ENCODE measurements around the gene VKORC1L1.

The VKORC1L1 gene

DNA sequence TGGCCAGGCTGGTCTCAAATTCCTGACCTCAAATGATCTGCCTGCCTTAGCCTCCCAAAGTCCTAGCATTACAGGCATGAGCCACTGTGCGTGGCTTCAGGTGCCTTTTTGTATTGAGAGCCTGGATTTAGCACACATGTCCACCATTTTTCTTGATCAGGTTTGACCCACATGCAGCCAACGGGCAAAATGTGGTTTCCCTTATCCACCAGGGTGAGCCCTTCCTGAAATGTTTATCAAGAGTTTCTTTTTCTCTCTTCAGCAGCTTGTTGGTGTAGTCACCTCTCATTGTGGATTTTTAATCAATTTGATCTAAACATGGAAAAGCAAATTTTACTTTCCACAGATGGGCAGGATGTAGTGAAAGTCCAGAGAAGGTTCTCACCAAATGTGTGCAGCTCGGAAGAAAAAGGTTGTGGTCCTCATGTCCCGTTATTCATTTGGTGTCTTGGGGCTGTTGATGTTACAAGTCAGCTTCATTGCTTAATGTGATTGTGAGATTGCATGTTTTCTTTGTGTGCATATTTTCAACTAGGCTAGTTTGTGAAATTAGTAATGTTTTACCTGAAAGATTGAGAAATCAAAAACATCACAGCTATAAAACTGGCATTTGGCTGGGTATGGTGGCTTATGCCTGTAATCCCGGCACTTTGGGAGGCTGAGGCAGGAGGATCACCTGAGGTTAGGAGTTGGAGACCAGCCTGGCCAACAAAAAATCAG, 80.3 kb downstream of the VKORC1L1 start (continued):
- TF ChIP-seq, protein P1, sequence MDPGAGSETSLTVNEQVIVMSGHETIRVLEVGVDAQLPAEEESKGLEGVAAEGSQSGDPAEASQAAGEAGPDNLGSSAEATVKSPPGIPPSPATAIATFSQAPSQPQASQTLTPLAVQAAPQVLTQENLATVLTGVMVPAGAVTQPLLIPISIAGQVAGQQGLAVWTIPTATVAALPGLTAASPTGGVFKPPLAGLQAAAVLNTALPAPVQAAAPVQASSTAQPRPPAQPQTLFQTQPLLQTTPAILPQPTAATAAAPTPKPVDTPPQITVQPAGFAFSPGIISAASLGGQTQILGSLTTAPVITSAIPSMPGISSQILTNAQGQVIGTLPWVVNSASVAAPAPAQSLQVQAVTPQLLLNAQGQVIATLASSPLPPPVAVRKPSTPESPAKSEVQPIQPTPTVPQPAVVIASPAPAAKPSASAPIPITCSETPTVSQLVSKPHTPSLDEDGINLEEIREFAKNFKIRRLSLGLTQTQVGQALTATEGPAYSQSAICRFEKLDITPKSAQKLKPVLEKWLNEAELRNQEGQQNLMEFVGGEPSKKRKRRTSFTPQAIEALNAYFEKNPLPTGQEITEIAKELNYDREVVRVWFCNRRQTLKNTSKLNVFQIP (CRISPR knock-in tag; IDR thresholded peaks at IDR 0.05; ENCODE audit: borderline replicate concordance, low read depth): no peak
- TF ChIP-seq ESRRG (CRISPR knock-in tag; IDR thresholded peaks at IDR 0.05): no peak
- no peak for TF ChIP-seq SNAI2 (CRISPR knock-in tag; IDR thresholded peaks at IDR 0.05)
- TF ChIP-seq, protein P2, sequence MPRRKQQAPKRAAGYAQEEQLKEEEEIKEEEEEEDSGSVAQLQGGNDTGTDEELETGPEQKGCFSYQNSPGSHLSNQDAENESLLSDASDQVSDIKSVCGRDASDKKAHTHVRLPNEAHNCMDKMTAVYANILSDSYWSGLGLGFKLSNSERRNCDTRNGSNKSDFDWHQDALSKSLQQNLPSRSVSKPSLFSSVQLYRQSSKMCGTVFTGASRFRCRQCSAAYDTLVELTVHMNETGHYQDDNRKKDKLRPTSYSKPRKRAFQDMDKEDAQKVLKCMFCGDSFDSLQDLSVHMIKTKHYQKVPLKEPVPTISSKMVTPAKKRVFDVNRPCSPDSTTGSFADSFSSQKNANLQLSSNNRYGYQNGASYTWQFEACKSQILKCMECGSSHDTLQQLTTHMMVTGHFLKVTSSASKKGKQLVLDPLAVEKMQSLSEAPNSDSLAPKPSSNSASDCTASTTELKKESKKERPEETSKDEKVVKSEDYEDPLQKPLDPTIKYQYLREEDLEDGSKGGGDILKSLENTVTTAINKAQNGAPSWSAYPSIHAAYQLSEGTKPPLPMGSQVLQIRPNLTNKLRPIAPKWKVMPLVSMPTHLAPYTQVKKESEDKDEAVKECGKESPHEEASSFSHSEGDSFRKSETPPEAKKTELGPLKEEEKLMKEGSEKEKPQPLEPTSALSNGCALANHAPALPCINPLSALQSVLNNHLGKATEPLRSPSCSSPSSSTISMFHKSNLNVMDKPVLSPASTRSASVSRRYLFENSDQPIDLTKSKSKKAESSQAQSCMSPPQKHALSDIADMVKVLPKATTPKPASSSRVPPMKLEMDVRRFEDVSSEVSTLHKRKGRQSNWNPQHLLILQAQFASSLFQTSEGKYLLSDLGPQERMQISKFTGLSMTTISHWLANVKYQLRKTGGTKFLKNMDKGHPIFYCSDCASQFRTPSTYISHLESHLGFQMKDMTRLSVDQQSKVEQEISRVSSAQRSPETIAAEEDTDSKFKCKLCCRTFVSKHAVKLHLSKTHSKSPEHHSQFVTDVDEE (CRISPR knock-in tag; IDR thresholded peaks at IDR 0.05): no peak
- no peak for TF ChIP-seq CSDC2 (CRISPR knock-in tag; IDR thresholded peaks at IDR 0.05)
- no peak for TF ChIP-seq ZFP30 (CRISPR knock-in tag; IDR thresholded peaks at IDR 0.05)

DNA sequence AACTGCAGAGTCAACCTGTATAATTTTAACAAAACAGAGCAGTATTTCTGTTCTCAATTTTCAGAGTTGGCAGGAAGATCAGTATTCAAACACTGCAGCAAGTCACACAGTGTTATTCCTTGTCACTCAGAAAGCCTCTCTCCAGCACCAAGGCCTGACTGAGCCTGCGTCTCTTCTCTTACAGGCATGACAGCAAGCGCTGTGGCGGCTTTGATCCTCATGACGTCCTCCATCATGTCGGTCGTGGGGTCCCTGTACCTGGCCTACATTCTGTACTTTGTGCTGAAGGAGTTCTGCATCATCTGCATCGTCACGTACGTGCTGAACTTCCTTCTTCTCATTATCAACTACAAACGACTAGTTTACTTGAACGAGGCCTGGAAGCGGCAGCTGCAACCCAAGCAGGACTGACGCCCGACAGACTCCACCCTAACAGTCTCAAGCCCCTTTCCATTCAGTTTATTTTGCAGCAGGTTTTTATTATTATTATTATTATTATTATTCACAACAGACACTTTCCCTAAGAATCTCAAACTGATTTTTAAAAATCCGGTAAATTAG, 81.1 kb downstream of the VKORC1L1 start:
- no peak for TF ChIP-seq ZC3H10 (CRISPR knock-in tag; IDR thresholded peaks at IDR 0.05)
- TF ChIP-seq, protein P3, sequence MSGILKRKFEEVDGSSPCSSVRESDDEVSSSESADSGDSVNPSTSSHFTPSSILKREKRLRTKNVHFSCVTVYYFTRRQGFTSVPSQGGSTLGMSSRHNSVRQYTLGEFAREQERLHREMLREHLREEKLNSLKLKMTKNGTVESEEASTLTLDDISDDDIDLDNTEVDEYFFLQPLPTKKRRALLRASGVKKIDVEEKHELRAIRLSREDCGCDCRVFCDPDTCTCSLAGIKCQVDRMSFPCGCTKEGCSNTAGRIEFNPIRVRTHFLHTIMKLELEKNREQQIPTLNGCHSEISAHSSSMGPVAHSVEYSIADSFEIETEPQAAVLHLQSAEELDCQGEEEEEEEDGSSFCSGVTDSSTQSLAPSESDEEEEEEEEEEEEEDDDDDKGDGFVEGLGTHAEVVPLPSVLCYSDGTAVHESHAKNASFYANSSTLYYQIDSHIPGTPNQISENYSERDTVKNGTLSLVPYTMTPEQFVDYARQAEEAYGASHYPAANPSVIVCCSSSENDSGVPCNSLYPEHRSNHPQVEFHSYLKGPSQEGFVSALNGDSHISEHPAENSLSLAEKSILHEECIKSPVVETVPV (CRISPR knock-in tag; IDR thresholded peaks at IDR 0.05): no peak
- TF ChIP-seq, protein P4, sequence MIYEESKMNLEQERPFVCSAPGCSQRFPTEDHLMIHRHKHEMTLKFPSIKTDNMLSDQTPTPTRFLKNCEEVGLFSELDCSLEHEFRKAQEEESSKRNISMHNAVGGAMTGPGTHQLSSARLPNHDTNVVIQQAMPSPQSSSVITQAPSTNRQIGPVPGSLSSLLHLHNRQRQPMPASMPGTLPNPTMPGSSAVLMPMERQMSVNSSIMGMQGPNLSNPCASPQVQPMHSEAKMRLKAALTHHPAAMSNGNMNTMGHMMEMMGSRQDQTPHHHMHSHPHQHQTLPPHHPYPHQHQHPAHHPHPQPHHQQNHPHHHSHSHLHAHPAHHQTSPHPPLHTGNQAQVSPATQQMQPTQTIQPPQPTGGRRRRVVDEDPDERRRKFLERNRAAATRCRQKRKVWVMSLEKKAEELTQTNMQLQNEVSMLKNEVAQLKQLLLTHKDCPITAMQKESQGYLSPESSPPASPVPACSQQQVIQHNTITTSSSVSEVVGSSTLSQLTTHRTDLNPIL (CRISPR knock-in tag; IDR thresholded peaks at IDR 0.05; ENCODE audit: low read depth): no peak
- TF ChIP-seq ARNTL (CRISPR knock-in tag; IDR thresholded peaks at IDR 0.05; ENCODE audit: borderline replicate concordance, low read depth): no peak
- TF ChIP-seq ZNF8 (CRISPR knock-in tag; IDR thresholded peaks at IDR 0.05): no peak
- TF ChIP-seq, protein P2 (CRISPR knock-in tag; IDR thresholded peaks at IDR 0.05): no peak
- no peak for TF ChIP-seq SNAI2 (CRISPR knock-in tag; IDR thresholded peaks at IDR 0.05)
- no peak for TF ChIP-seq TOX (CRISPR knock-in tag; IDR thresholded peaks at IDR 0.05; ENCODE audit: borderline replicate concordance)
- TF ChIP-seq ISL1 (CRISPR knock-in tag; IDR thresholded peaks at IDR 0.05): no peak
- TF ChIP-seq, protein P5, sequence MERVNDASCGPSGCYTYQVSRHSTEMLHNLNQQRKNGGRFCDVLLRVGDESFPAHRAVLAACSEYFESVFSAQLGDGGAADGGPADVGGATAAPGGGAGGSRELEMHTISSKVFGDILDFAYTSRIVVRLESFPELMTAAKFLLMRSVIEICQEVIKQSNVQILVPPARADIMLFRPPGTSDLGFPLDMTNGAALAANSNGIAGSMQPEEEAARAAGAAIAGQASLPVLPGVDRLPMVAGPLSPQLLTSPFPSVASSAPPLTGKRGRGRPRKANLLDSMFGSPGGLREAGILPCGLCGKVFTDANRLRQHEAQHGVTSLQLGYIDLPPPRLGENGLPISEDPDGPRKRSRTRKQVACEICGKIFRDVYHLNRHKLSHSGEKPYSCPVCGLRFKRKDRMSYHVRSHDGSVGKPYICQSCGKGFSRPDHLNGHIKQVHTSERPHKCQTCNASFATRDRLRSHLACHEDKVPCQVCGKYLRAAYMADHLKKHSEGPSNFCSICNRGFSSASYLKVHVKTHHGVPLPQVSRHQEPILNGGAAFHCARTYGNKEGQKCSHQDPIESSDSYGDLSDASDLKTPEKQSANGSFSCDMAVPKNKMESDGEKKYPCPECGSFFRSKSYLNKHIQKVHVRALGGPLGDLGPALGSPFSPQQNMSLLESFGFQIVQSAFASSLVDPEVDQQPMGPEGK (CRISPR knock-in tag; IDR thresholded peaks at IDR 0.05; ENCODE audit: borderline replicate concordance): no peak
- TF ChIP-seq GLIS3 (CRISPR knock-in tag; IDR thresholded peaks at IDR 0.05): no peak
- TF ChIP-seq, protein P1 (CRISPR knock-in tag; IDR thresholded peaks at IDR 0.05; ENCODE audit: borderline replicate concordance, low read depth): no peak
- TF ChIP-seq TCF4 (CRISPR knock-in tag; IDR thresholded peaks at IDR 0.05; ENCODE audit: borderline replicate concordance): no peak
- TF ChIP-seq ZFP30 (CRISPR knock-in tag; IDR thresholded peaks at IDR 0.05): no peak
- no peak for TF ChIP-seq ZNF565 (CRISPR knock-in tag; conservative IDR thresholded peaks at IDR 0.05; ENCODE audit: low read depth)
- no peak for ATAC-seq

All from SK-N-SH treated with all-trans-retinoic acid at 6 μM for 48 hours (cell line).